ENCODE results near the gene ZNF385A. TPM values are rescaled to one million over a fixed set of nuclear protein-coding genes. Genes with fewer than 3 reads are reported as not detected.

Gene ZNF385A
- total and polyA plus RNA-seq, 9 of the 15 experiments (the other 6 are each of a cell fraction or from before 2014, with no cell fraction given), result 1.0 to 111 (median 7.7) TPM

GRCh38 chr12:54370171-54370730, 14.3 kb downstream of the ZNF385A start (continued):
- peak; percentile 58 for TF ChIP-seq L3MBTL2 (IDR thresholded peaks at IDR 0.05)
- TF ChIP-seq U2AF1 (optimal IDR thresholded peaks at IDR 0.05; ENCODE audit: low read depth, low read length), result no peak
- peak; percentile 76 for TF ChIP-seq ETS1 (conservative IDR thresholded peaks at IDR 0.05; ENCODE audit: control insufficient read depth, low read depth, low read length)
- 0 out of 4 replicates have a peak, but pooled peaks of 1 of the 2 experiments have one; percentile 43 for TF ChIP-seq TEAD1 (CRISPR knock-in tag; IDR thresholded peaks at IDR 0.05)
- TF ChIP-seq IRF1 (CRISPR knock-in tag; IDR thresholded peaks at IDR 0.05; ENCODE audit: borderline replicate concordance), result no peak
- peak; percentile 94 for TF ChIP-seq RB1 (IDR thresholded peaks at IDR 0.05; ENCODE audit: low read depth)
- no peak for TF ChIP-seq LARP7 (IDR thresholded peaks at IDR 0.05)
- TF ChIP-seq ATF1 (CRISPR knock-in tag; IDR thresholded peaks at IDR 0.05), result no peak
- TF ChIP-seq ATF1 (tag; IDR thresholded peaks at IDR 0.05), result no peak
- peak; percentile 90 to 97 (median 94) for TF ChIP-seq CTCF (IDR thresholded peaks at IDR 0.05 in 2 of 3, conservative IDR thresholded peaks at IDR 0.05 in 1 of 3; ENCODE audit: insufficient read depth in 2 of 3, low read depth in 1 of 3, low read length in 3 of 3)
- no peak for TF ChIP-seq SNIP1 (IDR thresholded peaks at IDR 0.05; ENCODE audit: low read depth)
- no peak for TF ChIP-seq WHSC1 (IDR thresholded peaks at IDR 0.05; ENCODE audit: low read length)
- no peak for TF ChIP-seq AFF1 (IDR thresholded peaks at IDR 0.05; ENCODE audit: low read depth in 1 of 2, partially characterized antibody in 2 of 2)
- TF ChIP-seq ARID3A (IDR thresholded peaks at IDR 0.05; ENCODE audit: borderline replicate concordance, low read depth, low read length), result no peak
- no peak for TF ChIP-seq RBM25 (IDR thresholded peaks at IDR 0.05; ENCODE audit: low read depth, low read length, severe bottlenecking)
